Measurements from ENCODE around the gene ARMC9.

The ARMC9 gene

DNA sequence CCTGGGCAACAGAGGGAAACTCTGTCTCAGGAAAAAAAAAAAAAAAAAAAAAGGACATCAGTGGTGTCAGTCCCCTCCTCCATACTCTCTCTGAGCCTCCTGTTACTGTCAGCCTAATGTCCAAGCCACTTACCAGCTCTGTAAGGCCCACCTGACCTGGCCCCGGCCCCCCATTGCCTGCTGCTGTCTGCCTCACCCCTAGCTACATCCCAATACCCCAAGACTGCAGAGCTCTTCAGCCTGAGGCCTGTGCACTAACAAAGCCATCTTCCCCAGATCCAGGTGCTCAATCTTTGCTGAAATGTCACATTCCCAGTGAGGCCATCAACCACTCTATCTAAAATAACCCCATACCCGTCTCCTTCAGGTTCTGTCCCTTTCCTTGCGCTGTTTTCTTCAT, 5.7 kb downstream of the ARMC9 start:
- no peak for DNase-seq (ENCODE audit: low read depth)
- no peak overlapping the region for H3K4me3 ChIP-seq (ENCODE audit: low read length)
- TF ChIP-seq, protein P1, sequence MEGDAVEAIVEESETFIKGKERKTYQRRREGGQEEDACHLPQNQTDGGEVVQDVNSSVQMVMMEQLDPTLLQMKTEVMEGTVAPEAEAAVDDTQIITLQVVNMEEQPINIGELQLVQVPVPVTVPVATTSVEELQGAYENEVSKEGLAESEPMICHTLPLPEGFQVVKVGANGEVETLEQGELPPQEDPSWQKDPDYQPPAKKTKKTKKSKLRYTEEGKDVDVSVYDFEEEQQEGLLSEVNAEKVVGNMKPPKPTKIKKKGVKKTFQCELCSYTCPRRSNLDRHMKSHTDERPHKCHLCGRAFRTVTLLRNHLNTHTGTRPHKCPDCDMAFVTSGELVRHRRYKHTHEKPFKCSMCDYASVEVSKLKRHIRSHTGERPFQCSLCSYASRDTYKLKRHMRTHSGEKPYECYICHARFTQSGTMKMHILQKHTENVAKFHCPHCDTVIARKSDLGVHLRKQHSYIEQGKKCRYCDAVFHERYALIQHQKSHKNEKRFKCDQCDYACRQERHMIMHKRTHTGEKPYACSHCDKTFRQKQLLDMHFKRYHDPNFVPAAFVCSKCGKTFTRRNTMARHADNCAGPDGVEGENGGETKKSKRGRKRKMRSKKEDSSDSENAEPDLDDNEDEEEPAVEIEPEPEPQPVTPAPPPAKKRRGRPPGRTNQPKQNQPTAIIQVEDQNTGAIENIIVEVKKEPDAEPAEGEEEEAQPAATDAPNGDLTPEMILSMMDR (conservative IDR thresholded peaks at IDR 0.05; ENCODE audit: low read length) = no peak

DNA sequence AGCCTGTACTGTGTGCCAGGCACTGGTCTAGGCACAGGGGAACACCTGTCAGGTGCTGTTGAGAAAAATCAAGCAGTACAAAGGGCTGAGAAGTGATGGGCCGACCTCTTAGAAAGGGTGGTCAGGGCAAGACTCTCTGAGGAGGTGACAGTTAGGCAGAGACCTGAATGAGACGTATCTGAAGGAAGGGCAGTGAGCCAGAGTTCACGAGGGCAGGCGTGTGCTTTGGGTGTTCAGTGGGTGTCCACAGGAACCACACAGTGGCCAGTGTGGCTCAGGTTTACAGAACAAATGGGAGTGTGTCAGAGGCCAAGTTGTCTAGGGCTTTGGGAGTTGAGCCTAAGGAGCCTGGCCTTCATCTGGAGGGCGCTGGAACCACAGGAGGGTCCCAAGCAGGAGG, 6.2 kb downstream of the ARMC9 start:
- no peak overlapping the region for H3K4me3 ChIP-seq (ENCODE audit: low read length)
- TF ChIP-seq, protein P1 (conservative IDR thresholded peaks at IDR 0.05; ENCODE audit: low read length) = no peak
- no peak for DNase-seq (ENCODE audit: low read depth)

DNA sequence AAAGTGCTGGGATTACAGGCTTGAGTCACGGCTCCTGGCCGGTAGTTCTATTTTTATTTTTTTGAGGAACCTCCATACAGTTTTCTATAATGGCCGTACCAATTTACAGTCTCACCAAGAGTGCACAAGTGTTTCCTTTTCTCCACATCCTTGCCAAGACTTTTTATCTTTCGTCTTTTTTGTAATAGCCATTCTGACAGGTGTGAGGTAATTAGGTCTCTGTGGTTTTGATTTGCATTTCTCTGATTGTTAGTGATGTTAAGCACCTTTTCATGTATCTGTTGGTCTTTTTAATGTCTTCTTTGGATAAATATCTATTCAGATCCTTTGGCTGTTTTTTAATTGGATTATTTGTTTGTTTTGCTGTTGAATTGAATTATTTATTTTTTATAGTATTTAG, 9.3 kb downstream of the ARMC9 start:
- H3K4me3 ChIP-seq (ENCODE audit: low read length) = no peak overlapping the region
- TF ChIP-seq, protein P1 (conservative IDR thresholded peaks at IDR 0.05; ENCODE audit: low read length) = no peak
- DNase-seq (ENCODE audit: low read depth) = no peak

DNA sequence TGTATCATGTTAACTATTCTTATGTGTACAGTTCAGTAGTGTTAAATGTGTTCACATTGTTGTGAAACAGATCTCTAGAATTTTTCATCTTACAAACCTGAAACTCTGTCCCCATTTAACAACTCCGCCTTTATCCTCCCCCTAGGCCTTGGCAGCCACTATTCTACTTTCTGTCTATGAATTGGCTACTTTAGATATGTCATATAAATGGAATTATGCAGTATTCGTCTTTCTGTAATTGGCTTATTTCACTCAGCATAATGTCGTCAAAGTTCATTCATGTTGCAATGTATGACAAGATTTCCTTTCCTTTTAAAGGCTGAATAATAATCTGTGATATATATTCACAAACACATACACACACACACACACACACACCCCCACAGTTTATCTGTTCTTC, 12.4 kb downstream of the ARMC9 start:
- TF ChIP-seq, protein P1 (conservative IDR thresholded peaks at IDR 0.05; ENCODE audit: low read length) = no peak
- no peak for DNase-seq (ENCODE audit: low read depth)
- no peak overlapping the region for H3K4me3 ChIP-seq (ENCODE audit: low read length)

DNA sequence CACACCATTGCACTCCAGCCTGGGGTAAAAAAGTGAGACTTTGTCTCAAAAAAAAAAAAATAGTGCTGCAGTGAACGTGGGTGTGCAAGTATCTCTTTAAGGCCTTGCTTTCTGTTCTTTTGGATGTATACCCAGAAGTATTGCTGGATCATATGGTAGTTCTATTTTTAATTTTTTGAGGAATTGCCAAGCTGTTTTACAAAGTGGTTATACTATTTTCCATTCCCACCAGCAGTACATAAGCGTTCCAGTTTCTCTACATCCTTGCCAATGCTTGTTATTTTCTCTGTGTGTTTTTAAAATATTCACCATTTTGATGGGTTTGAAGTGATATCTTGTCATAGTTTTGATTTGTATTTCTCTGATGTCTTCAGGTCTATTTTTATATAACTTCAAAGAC, 13.1 kb downstream of the ARMC9 start:
- no peak for DNase-seq (ENCODE audit: low read depth)
- no peak overlapping the region for H3K4me3 ChIP-seq (ENCODE audit: low read length)
- TF ChIP-seq, protein P1 (conservative IDR thresholded peaks at IDR 0.05; ENCODE audit: low read length) = no peak

DNA sequence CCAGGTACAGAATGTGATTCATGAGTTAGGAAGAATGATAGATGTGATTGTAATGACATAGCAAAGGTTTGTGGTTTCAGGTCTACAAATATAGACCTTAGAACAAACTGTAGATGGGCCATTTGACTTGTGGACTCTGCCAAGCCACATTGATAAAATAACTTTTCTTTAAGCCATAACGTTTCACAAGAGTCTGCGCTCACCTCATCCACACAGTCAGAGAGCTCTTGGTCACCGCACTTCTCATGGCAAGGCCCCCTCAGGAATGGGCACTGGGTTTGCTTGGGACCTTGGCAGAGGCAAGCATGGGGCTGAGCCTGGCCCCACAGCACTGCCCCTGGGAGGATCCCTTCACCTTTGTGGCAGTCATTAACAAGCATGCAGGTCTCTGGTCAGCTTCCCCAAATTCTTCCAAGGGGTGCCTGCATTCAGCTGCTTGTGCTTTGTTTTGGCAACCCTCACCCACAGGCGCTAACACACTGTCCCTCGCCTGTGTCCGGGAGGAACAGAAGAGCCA, 14.0 kb downstream of the ARMC9 start:
- TF ChIP-seq, protein P1 (conservative IDR thresholded peaks at IDR 0.05; ENCODE audit: low read length) = no peak
- no peak for DNase-seq (ENCODE audit: low read depth)
- no peak overlapping the region for H3K4me3 ChIP-seq (ENCODE audit: low read length)

DNA sequence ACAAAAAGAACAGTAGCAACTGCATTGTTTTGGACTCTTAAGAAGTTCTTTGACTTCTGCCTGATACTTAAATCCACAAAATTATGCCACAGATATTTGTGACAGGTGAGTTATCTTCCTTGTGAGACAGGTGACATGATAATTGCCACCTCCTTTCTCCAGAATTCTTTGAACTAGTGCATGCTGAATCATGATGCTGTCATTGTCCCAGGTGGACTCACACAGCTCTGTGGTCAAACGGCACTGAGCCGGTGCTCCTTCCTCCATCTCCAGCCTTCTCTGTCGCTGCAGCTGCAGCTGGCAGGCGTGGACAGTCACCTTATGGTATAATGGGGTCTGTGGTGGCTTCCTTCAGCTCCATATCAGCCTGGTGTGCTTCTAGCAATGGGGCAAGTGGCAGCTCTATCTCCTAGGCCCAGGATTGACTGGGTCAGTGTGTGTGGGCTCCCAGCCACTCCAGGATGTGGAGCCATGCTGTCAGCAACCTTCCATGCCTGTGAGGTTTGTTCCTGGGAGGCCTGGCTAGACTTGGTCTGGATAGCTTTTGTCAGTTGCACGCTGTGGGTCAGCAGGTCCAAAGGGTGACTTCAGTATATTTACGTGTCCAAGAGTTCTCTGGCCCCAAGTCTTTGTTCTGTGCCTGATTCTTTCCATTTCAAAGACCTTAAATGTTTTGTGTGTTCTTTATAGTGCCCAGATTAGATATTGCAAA, 15.7 kb downstream of the ARMC9 start:
- H3K4me3 ChIP-seq (ENCODE audit: low read length) = no peak overlapping the region
- TF ChIP-seq, protein P1 (conservative IDR thresholded peaks at IDR 0.05; ENCODE audit: low read length) = no peak
- no peak for DNase-seq (ENCODE audit: low read depth)

All from AG10803 (cell line).